HG03280 (cell line): ENCODE data around the gene TBX4.

Source experiments
- ATAC-seq: cut with Tn5 transposase; IDR thresholded peaks from one replicate; pipeline ENCODE4 v1.9.1; 2021; ENCODE audit warnings: mild to moderate bottlenecking, moderate library complexity; ENCODE audit not compliant: unreplicated experiment

Gene TBX4

DNA sequence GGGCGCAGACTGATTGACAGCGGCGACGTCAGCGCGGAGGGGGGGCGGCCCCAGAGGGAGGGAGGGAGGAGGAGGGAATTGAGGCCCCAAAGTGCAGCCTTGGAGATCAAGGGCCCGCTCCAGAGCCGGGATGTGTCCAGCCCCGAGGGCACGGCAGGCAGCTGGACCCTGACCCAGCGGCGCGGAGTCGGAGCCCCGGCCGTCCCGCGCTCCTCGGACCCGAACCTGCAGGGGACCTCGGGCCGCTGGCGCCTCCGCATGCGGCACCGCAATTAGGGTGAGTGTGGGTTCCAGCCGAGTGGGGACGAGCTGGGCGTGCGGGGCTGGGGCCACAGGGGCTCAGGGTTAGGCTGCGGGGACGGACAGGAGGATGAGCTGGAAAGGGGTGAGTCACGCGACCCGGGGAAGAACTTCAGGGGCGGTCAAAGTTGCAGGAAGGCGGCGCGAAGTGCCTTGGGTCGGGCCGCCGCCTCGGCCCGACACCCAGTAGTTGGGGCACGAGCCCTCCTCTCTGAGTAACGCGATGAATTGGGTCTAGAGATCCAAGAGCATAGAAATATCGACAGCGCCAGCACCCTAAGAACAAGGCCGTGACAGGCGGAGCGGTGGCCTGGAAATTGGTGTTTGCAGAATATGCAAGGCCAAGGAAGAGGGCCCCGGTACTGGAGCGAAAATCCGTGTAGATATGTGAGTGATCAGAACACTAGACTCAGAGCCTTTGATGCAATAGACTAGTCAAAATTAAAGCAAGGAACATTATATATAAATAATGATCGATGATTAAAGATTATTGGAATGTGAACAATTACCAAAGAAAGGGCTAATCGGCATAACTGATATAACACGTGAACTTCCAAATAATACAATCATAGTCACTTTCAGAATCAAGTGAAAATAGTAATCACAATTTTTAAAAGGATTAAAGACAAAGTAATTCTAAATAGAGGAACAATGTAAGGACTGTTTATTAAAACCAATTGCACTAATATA, at the start of gene TBX4:
Gene TBX4, plus strand, starts transcription at position 122 of the 990 bp plus-strand sequence. CDS start 4,069 bp downstream, outside the sequence.
- ATAC-seq: no peak

DNA sequence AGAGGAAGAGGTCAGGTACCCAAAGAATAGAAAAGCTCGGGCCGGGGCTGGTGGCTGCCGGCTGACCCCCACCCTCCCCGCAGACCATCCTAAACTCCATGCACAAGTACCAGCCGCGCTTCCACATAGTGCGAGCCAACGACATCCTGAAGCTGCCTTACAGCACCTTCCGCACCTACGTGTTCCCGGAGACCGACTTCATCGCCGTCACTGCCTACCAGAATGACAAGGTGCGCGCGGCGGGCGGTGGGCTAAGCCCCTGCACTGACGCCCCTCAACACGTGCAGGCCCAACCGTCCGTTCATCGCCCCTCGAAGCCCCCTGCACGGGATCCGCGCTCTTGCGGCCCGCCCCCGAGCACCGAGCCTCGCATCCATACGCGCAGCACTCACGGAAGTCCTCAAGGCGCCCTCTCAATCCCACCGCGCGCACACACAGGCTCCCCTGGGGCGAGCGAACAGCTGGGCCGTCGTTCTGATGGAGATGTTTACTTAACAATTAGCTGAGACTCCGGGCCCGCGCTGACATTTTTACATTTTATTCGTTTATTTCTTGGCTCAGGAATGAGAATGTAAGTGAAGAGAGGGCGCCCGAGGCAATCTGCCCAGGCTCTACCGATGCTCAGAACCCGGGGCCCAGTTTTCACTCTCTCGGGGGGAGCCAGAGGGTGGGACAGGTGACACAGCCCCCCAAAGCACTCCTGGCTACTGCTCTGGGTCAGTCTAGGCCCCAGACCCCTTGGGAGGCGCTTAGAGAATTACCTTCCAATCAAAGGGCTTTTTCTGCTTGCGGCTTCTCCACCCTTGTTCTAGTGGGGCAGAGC, 49.0 kb upstream of the TBX4 start:
- ATAC-seq: no peak

DNA sequence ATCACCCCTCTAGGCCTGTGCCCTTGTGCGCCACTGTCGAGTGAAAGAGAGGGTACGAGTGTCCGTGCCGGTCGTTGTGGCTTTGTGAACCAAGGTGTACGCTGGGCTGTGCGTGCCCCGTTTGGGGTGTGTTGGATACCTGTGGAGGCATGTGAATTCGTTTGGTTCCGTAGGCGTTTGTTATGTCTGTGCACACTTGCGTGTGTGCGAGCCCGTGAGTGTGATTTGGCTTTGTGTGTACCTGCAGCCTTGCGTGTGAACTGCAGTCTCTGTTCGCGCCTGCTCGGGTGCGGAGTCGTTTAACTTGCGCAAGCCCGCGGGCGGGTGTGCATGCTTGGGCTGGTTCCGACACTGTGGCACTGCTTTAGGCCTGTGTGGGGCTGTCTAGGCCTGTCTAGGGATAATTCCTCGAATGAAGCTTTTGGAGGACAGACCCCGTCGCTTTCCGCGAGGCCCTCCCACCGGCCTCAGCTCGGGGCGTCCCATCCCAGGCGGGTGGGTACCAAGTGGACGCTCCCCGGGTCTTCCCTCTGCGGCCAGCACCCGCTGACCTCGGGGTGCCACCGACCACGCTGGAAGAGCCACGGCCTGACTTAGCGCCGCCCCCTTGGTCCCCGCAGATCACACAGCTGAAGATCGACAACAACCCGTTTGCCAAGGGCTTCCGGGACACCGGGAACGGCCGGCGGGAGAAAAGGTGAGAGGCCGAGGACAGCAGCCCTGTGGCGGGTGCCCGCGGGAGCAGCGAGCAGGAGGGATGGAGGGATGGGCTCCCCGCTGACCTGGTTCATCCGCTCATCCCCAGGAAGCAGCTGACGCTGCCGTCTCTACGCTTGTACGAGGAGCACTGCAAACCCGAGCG, 48.2 kb upstream of the TBX4 start:
- ATAC-seq: no peak

DNA sequence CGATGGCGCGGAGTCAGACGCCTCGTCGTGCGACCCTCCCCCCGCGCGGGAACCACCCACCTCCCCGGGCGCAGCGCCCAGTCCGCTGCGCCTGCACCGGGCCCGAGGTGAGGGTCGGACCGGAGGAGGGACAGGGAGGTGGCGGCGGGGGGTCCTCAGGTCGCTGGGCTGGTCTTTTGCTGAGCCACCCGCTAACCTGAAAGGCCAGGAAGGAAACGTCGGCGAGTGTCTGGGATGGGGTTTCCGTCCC, 47.6 kb upstream of the TBX4 start:
- ATAC-seq: no peak

DNA sequence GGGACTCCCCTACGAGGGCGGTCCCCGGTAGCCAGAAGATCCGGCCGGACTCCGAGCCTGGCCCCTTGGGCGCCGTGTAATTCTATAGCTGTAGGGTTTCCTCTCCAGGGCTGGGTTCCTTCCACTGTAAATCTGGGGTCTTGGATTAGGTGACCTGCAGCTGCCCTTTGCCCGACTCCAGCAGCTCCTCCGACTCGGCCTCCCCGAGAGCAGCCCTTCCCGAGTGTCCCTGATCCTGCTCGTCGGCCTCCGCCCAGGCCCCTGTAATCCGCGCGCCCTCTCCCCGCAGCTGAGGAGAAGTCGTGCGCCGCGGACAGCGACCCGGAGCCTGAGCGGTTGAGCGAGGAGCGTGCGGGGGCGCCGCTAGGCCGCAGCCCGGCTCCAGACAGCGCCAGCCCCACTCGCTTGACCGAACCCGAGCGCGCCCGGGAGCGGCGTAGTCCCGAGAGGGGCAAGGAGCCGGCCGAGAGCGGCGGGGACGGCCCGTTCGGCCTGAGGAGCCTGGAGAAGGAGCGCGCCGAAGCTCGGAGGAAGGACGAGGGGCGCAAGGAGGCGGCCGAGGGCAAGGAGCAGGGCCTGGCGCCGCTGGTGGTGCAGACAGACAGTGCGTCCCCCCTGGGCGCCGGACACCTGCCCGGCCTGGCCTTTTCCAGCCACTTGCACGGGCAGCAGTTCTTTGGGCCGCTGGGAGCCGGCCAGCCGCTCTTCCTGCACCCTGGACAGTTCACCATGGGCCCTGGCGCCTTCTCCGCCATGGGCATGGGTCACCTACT, 47.1 kb upstream of the TBX4 start:
- no peak for ATAC-seq

DNA sequence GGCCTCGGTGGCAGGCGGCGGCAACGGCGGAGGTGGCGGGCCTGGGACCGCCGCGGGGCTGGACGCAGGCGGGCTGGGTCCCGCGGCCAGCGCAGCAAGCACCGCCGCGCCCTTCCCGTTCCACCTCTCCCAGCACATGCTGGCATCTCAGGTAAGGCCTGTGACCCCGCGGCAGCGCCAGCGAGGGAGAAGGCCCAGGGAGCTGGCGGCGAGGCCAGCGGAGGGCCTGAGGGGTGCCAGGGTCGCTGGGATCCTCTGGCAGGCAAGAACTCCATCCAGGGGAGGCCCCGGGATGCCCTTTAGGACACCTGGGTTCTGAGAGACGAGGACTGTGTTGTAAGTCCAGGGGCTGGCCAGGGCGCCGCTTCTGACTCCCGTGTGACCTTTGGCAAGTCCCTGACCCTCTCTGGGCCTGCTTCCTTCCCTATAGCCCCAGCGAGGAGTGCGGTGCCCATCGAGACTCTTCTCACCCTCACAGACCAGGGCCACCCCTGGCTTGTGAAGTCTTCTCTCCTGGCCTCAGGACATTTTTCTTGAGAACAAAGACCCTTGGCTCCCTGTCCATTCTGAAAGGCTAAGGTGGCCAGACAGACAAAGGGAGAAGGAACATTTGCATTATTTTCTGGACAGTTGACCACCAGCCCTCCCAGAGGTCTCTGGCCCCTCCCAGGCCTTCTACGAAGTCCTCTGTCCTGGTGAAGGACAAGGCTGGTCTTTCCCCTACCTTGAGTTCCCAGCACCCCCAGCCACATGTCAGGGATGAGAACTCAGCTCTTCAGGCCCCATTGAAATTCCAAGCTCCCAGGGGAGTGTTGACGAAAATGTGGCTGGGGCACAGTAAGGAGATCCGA, 46.3 kb upstream of the TBX4 start:
- ATAC-seq: no peak

DNA sequence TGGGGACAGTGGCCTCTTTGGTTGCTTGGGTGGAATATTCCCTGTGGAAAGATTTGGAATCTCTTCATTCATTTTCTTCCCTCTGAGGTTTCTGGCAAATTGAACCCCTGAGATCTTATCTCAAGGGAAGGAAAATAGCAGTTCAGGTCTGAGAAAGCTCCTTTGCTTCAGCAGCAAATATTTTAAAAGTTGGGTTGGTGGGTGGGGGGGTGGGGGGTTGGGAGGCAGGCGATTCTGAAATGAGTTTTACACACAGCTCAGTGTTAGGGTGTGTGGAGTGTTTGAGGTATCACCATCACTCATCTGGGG, 45.7 kb upstream of the TBX4 start:
- ATAC-seq: no peak

DNA sequence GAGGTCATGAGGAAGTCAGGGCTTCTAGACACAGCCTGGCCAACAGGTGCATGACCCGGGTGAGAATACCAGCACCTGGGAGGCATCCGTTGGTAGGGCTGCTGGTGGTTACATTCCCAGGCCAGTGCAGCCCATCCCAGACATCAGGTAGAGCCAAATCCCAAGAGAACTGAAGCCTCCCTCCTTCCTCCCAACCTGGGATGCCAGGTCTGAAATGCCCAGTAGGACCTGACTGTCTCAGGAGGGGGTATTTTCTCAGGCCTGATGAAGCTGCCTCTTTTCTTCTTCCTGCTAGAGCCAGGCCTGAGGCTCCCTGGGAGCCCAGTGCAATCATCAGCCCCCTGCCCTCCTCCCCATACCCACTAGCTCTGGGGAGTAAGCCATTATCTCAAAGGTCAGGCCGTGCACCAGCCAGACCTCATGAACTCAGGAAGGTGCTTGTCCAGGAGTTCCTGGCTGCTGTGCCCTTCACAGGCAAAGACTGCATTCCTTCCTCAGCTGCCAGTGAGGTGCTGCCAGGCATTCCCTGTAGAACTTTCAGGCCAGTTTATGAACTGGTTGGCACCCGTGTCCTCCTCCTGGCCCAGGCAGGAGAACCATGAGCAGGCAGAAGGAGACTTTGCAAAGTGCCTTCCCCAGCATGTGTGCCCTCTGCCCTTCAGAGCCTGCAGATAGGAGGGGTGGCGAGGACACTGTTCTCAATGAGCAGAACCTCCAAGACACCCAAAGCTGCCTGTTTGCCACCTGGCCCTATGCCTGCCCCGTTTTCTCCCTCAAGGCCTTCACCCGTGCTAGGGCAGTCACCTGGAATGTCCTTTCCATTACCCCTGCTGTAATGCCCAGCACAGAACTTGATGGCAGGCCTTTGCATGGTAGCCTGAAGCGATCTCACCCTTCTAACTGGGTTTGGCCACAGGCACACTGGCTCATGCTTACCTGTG, 45.0 kb upstream of the TBX4 start:
- ATAC-seq: no peak

DNA sequence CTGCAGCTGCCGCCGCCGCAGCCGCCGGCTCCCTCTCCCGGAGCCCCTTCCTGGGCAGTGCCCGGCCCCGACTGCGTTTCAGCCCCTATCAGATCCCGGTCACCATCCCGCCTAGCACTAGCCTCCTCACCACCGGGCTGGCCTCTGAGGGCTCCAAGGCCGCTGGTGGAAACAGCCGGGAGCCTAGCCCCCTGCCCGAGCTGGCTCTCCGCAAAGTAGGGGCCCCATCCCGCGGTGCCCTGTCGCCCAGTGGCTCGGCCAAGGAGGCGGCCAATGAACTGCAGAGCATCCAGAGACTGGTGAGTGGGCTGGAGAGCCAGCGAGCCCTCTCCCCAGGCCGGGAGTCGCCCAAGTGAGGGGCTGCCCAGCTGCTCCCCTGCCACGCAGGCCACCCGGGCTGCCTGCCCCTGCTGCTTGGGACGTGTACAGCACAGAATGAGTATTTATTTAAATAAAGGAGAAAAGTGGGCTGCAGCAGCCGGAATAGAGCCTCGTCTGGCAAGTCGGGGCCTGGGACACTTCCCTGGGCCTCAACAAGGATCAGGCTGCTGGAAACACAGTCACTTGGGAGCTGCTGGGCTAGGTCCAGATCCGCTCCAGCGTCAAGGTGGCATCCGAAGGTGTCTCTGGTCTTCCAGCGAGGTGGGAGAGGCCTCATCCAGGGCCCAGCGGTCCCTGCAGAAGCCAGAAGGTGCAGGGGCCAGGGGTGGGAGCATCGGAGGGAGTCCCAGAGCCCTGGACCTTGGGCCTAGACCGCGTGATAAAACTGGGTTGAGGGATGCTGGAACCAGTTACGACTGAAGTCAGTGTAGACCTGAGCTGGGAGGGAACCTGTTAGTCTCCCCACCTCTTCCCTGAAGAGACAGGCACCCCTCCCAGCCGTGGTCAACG, 43.8 kb upstream of the TBX4 start:
- no peak for ATAC-seq

DNA sequence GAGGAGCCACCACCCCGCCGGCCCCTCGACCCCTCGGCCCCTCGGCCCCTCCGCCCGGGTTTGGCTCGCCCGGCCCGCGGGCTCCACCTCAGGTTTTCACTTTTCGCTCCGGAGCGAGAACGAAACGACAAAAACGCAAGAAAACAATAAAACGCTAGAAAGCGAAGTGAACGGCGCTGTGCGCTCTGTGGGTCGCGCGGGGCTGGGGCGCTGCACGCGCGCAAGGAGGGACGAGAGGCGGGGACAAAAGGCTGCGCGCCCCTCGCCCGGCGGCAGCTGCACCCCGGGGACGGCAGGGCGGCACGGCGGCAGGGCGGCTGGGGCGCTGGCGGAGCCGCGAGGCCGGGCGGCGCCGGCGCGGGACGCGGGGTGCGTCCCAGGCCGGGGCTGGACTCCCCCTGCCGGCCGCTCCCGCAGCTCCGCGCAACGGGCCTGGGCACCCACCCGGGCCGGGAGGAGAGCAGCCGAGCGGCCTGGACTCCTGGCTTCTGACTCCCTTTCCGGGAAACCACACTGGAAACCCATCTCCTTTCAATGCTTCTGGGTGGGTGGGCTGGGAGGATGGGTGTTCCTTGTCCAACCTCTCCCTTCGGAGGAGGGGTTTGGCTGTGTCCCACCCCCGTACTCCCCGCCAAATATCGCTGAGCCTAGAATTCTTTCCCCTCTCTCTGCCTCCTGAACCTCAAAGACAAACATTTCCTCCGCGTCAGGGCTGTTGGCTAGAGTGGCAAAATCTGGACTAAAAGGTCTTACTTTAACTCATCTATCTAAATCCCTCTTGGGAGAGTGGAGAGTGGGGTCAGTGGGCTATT, 42.7 kb upstream of the TBX4 start:
- peak; percentile 33 for ATAC-seq

DNA sequence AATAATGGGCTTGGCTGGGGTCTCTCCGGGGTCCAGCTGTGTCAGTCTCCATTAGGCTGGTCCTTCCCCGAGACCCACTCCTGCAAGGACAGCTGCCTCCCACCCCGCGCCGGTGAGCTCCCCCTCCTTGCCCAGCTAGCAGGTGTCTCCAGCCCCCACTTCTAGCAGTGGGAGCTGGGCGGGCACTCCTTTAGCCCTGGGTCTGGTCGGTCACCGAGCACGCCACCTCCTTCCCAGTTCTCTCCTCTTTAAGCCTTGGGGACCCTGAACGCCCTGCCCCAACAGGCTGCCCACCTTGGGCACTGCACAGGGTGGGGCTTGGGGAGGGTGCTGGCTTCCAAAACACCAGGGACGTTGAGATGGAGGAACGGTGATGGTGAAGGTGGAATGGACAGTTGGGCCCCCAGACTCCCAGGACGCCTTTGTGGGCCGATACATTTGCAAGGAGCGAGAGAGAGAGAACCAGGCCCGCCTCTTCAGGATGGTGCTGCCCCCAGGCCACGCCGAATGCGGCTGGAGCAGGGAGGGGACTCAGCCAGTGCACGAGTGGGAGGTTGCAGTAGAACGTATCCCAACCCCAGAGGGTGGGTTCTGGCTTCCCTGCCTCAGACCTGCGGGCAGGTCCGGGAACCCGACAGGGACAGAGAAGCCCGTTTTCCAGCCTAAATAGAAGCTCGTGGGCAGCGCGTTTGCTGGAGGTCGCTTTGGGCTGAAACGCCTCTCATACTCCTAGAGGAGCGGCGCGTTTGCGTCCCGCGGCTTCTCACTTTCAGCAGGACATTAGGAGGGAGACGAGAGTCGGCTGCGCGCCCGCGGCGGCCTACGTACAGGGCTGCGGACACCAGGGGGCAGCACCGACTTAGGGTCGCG, 41.8 kb upstream of the TBX4 start:
- ATAC-seq: no peak

DNA sequence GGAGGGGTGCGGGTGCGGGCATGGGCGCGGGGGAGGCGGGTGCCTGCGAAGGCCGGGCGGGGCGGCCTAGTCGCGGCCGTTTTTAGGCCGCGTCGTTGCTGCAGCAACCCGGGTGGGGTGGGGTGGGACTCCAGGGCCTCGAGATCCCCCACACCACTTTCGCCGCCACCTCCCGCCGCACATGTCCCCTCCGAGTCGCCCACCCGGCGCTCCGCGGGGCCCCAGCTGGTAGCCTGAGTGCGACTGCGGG, 41.3 kb upstream of the TBX4 start:
- no peak for ATAC-seq

DNA sequence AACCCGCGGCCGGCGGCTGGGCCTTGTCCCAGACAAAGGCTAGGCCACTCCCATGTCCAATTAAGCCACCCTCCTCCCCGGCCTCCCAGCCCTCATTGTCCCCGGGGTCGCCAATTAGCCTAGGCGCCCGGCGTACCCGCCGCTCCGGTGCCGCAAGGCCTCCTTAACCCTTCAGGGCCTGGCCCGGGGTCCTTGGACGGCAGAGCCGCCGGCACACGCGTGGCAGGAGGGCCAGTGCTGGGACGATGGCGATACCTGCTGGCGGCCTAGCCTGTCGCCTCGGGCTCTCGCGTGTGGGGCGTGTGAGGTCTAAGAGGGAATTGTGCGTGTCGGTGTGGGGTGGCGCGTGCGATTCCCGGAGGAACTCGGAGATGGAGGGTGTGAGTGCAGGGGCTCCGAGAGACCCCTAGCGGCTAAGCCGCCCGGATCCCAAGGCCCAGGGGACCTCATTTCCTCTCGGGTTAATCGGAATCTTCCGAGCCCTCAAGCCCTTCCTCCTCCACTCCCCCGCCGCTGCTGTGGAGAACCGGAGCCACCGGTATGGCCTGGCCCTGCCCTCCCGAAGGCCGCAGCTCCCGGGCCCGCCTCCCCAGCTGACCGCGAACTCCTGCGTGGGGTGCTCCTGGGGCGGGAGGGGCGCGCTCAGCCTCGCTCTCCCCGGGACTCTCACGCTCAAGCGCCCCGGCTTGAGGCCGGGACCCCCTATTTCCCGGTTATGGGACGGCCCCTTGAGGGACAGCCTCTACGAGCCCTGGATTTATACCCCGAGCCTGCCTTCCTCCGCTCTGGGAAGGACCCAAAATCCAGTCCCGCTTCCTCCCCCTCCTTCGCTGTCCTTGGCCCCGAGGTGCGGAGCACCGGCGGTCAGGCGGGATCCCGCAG, 40.7 kb upstream of the TBX4 start:
- peak; percentile 13 for ATAC-seq

DNA sequence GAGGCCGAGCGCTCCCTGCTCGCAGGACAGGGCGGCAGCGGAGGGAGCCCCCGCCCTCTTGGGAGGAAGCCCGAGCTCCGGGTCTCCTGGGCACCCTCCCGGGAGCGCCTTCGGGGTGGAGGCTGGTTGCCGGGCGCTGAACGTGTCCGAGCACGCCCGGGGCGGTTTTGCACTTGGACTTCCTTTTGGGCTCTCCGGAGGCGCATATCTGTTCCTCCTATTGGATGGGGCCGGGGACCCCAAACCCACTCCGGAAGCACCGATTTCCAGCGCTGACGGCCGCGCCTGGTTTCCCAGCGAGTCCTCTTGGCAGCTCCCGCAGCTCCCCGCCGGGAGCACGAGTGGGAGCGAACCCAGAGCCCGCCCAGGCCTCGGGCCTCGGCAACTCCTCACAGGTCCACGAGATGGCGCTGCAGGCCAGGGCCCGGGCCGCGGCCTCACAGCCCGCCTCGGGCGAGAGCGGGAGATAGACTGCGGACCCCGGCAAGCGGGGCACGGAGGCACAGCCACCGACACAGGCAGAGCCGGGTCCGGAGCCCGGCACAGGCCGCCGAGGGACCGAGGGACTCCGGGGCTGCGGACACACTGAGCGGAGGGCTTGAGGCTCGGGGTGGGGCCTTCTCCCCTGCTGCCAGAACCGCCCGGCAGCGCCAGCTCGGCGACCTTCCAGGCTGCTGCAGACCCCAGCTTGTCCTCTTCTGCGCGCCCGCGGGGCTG, 39.9 kb upstream of the TBX4 start:
- peak; percentile 62 for ATAC-seq
